HUES48 (cell line): Measurements from ENCODE around the gene HOXC9.

Experiments used
- H3K27ac ChIP-seq: one replicate; pipeline ENCODE4 v1.7.0; 2013; ENCODE audit warnings: low read depth, low read length, inconsistent platforms
- H3K27me3 ChIP-seq: 2 replicates; pipeline ENCODE4 v1.6.1; 2013; ENCODE audit warnings: mild to moderate bottlenecking, low read length; ENCODE audit not compliant: control insufficient read depth, insufficient read depth
- H3K36me3 ChIP-seq: 2 replicates; pipeline ENCODE4 v1.6.1; 2013; ENCODE audit warnings: low read length; ENCODE audit not compliant: control insufficient read depth, insufficient read depth
- H3K4me1 ChIP-seq: 2 replicates; pipeline ENCODE4 v1.6.1; 2013; ENCODE audit warnings: mild to moderate bottlenecking, low read length; ENCODE audit not compliant: control insufficient read depth, insufficient read depth
- H3K4me3 ChIP-seq: 2 replicates; pipeline ENCODE4 v1.5.1; 2013; ENCODE audit warnings: mild to moderate bottlenecking, low read depth, low read length
- H3K9ac ChIP-seq: 2 replicates; pipeline ENCODE4 v1.6.1; 2013; ENCODE audit warnings: mild to moderate bottlenecking, low read depth, low read length, moderate library complexity
- H3K9me3 ChIP-seq: 2 replicates; pipeline ENCODE4 v1.6.1; 2013; ENCODE audit warnings: low read length; ENCODE audit not compliant: control insufficient read depth, insufficient read depth

The HOXC9 gene

GRCh38 chr12:53955036-53955775 is 44.8 kb upstream of the HOXC9 start:
- H3K36me3 ChIP-seq: no peaks in the 10 kb centered on the region
- 0 out of 2 replicates have a peak, but pooled peaks cover 3% of the 10 kb centered on the region for H3K4me1 ChIP-seq
- H3K4me3 ChIP-seq: no peak overlapping the region
- peaks cover 100% of the 10 kb centered on the region for H3K27me3 ChIP-seq
- no peak overlapping the region for H3K9ac ChIP-seq
- 0 out of 2 replicates have a peak, but pooled peaks cover 3% of the 10 kb centered on the region for H3K9me3 ChIP-seq
- no peak overlapping the region for H3K27ac ChIP-seq

- Histone ChIP-seq H3K4me1 (no peaks in the 10 kb centered on the region), H3K27me3 (peaks cover 100% of the 10 kb centered on the region), H3K36me3 (no peaks in the 10 kb centered on the region), H3K9ac (no peak overlapping the region), H3K4me3 (no peak overlapping the region), H3K9me3 (0 out of 2 replicates have a peak, but pooled peaks cover 3% of the 10 kb centered on the region), H3K27ac (no peak overlapping the region)
Observed at GRCh38 chr12:53955776-53956250, 44.1 kb upstream of the HOXC9 start.

GRCh38 chr12:53956251-53956887 is 43.6 kb upstream of the HOXC9 start:
- no peak overlapping the region for H3K4me3 ChIP-seq
- peaks cover 100% of the 10 kb centered on the region for H3K27me3 ChIP-seq
- no peaks in the 10 kb centered on the region for H3K4me1 ChIP-seq
- H3K9ac ChIP-seq: no peak overlapping the region
- H3K9me3 ChIP-seq: 0 out of 2 replicates have a peak, but pooled peaks cover 3% of the 10 kb centered on the region
- H3K27ac ChIP-seq: no peak overlapping the region
- H3K36me3 ChIP-seq: no peaks in the 10 kb centered on the region

GRCh38 chr12:53956914-53957536 is 42.9 kb upstream of the HOXC9 start:
- Histone ChIP-seq H3K9me3 (0 out of 2 replicates have a peak, but pooled peaks cover 3% of the 10 kb centered on the region), H3K4me3 (no peak overlapping the region), H3K36me3 (no peaks in the 10 kb centered on the region), H3K27me3 (peaks cover 100% of the 10 kb centered on the region), H3K4me1 (no peaks in the 10 kb centered on the region), H3K9ac (no peak overlapping the region), H3K27ac (no peak overlapping the region)

GRCh38 chr12:53958128-53958527 is 41.8 kb upstream of the HOXC9 start:
- Histone ChIP-seq H3K27ac (no peak overlapping the region), H3K9ac (no peak overlapping the region), H3K36me3 (no peaks in the 10 kb centered on the region), H3K9me3 (0 out of 2 replicates have a peak, but pooled peaks cover 3% of the 10 kb centered on the region), H3K27me3 (peaks cover 100% of the 10 kb centered on the region), H3K4me3 (no peak overlapping the region), H3K4me1 (no peaks in the 10 kb centered on the region)

GRCh38 chr12:53959314-53959713 is 40.6 kb upstream of the HOXC9 start:
- no peaks in the 10 kb centered on the region for H3K9me3 ChIP-seq
- H3K36me3 ChIP-seq: no peaks in the 10 kb centered on the region
- H3K27me3 ChIP-seq: peaks cover 100% of the 10 kb centered on the region
- no peaks in the 10 kb centered on the region for H3K4me1 ChIP-seq
- no peak overlapping the region for H3K4me3 ChIP-seq
- H3K9ac ChIP-seq: no peak overlapping the region
- no peak overlapping the region for H3K27ac ChIP-seq

- Histone ChIP-seq H3K27ac (no peak overlapping the region), H3K9me3 (no peaks in the 10 kb centered on the region), H3K36me3 (no peaks in the 10 kb centered on the region), H3K9ac (no peak overlapping the region), H3K27me3 (peaks cover 100% of the 10 kb centered on the region), H3K4me3 (no peak overlapping the region), H3K4me1 (no peaks in the 10 kb centered on the region)
Observed at GRCh38 chr12:53960187-53961024, 39.6 kb upstream of the HOXC9 start.

- peaks cover 100% of the 10 kb centered on the region for H3K27me3 ChIP-seq
- H3K4me3 ChIP-seq: no peak overlapping the region
- no peak overlapping the region for H3K9ac ChIP-seq
- H3K36me3 ChIP-seq: no peaks in the 10 kb centered on the region
- no peaks in the 10 kb centered on the region for H3K4me1 ChIP-seq
- no peak overlapping the region for H3K27ac ChIP-seq
- H3K9me3 ChIP-seq: no peaks in the 10 kb centered on the region
Observed at GRCh38 chr12:53961025-53961761, 38.8 kb upstream of the HOXC9 start.

- Histone ChIP-seq H3K36me3 (no peaks in the 10 kb centered on the region), H3K4me3 (no peak overlapping the region), H3K4me1 (no peaks in the 10 kb centered on the region), H3K27me3 (peaks cover 100% of the 10 kb centered on the region), H3K9ac (no peak overlapping the region), H3K27ac (no peak overlapping the region), H3K9me3 (no peaks in the 10 kb centered on the region)
Observed at GRCh38 chr12:53963005-53963404, 37.0 kb upstream of the HOXC9 start.
